Type B pancreatic cell (in vitro differentiated cells): ENCODE data around the gene HAPLN2. TPM values are rescaled to one million over a fixed set of nuclear protein-coding genes. Genes with fewer than 3 reads are reported as not detected.

Source experiments
- DNase-seq: peaks from one replicate; pipeline ENCODE4 v3.0.0; 2021; ENCODE audit warnings: mixed read lengths; ENCODE audit not compliant: unreplicated experiment; ENCODE audit errors: extremely low spot score
- H3K27ac Mint-ChIP-seq: 2 replicates; pipeline ENCODE4 v1.8.0; 2021; ENCODE audit warnings: mild to moderate bottlenecking, mixed read lengths
- H3K27me3 Mint-ChIP-seq: 2 replicates; pipeline ENCODE4 v1.8.0; 2021; ENCODE audit warnings: mixed read lengths
- H3K36me3 Mint-ChIP-seq: 2 replicates; pipeline ENCODE4 v1.8.0; 2021; ENCODE audit warnings: mixed read lengths
- H3K4me1 Mint-ChIP-seq: one replicate; pipeline ENCODE4 v1.8.0; 2021; ENCODE audit warnings: mixed read lengths; ENCODE audit not compliant: unreplicated experiment
- H3K4me3 Mint-ChIP-seq: 2 replicates; pipeline ENCODE4 v1.8.0; 2021; ENCODE audit warnings: mild to moderate bottlenecking, mixed read lengths
- H3K9me3 Mint-ChIP-seq: 2 replicates; pipeline ENCODE4 v1.8.0; 2021; ENCODE audit warnings: mixed read lengths
- long read RNA-seq: library from polyadenylated mRNA; unstranded; transcript quantifications from one replicate; pipeline ENCODE4 v2.0.0, GENCODE V29; 2020
- total RNA-seq: library from RNA; stranded (reverse); gene quantifications from 2 replicates; pipeline ENCODE4 v1.2.1, GENCODE V29; 2021; ENCODE audit warnings: low replicate concordance
- TF ChIP-seq, protein P1 (sequence below): fragments of 200-600 bp; sonication (generic); conservative IDR thresholded peaks from 2 replicates; pipeline ENCODE4 v1.5.0; 2021; ENCODE audit warnings: antibody characterized with exemption, mild to moderate bottlenecking

Gene HAPLN2
- total RNA-seq = not detected in 2 replicates
- long read RNA-seq = 0 reads

DNA sequence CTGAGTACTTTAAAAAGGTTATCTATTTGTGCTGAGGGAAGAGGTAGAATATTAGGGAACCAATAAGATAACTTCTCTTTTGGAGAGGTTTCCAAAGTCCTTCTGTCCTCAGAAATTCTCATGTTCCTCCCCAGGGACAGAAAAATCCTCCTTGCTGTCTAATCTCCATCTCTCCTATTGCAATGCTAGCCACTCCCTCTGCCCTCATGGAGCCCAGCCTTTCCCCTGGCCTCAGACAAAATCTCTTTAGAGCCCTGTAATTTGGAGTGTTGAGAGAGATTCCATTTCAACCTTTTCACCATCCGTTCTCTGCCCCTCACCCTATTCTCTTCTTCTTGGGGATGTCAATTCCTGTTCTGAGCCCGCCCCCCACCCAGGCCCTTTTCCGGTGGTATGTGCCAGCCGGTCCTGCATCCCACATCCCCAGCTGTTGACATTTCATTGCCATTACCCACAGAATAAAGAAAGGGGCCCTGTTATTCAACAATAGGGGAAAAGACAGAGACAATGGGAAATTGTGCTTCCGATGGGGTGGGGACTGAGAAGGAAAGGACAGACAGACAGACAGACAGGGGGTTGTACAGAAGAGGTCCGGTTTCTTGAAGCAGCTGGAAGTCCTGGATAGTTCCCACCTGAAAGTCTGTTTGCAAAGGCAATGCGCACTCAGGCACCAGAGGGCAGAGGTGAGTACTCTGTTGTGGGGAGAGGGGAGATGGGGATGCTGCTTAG lies at the start of gene HAPLN2:
HAPLN2 (plus strand) TSS at position 563 of the 729 bp plus-strand sequence. CDS start 4,076 bp downstream, outside the sequence.
- peaks cover 18% of the 10 kb centered on the region for H3K4me1 Mint-ChIP-seq
- peaks cover 77% of the 10 kb centered on the region for H3K27me3 Mint-ChIP-seq
- TF ChIP-seq, protein P1, sequence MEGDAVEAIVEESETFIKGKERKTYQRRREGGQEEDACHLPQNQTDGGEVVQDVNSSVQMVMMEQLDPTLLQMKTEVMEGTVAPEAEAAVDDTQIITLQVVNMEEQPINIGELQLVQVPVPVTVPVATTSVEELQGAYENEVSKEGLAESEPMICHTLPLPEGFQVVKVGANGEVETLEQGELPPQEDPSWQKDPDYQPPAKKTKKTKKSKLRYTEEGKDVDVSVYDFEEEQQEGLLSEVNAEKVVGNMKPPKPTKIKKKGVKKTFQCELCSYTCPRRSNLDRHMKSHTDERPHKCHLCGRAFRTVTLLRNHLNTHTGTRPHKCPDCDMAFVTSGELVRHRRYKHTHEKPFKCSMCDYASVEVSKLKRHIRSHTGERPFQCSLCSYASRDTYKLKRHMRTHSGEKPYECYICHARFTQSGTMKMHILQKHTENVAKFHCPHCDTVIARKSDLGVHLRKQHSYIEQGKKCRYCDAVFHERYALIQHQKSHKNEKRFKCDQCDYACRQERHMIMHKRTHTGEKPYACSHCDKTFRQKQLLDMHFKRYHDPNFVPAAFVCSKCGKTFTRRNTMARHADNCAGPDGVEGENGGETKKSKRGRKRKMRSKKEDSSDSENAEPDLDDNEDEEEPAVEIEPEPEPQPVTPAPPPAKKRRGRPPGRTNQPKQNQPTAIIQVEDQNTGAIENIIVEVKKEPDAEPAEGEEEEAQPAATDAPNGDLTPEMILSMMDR = peak; percentile 62
- no peak within 1 kb of the TSS for H3K27ac Mint-ChIP-seq
- no peaks in the 10 kb centered on the region for H3K9me3 Mint-ChIP-seq
- H3K36me3 Mint-ChIP-seq = no peaks in the 10 kb centered on the region
- no peak within 1 kb of the TSS for H3K4me3 Mint-ChIP-seq
- no peak for DNase-seq

GRCh38 chr1:156571261-156571852 lies 47.9 kb upstream of the HAPLN2 start:
- DNase-seq = no peak
- Mint-ChIP-seq H3K36me3 (peaks cover 11% of the 10 kb centered on the region), H3K4me3 (peak overlapping the region; percentile 99)

GRCh38 chr1:156571919-156572662 lies 47.1 kb upstream of the HAPLN2 start, which contains the start of gene IQGAP3:
Gene IQGAP3, minus strand, starts transcription at chr1:156572565. Its CDS starts 36 bp downstream, at chr1:156572529.
- peak within 1 kb of the TSS; percentile 89 for H3K27ac Mint-ChIP-seq
- peaks cover 19% of the 10 kb centered on the region for H3K4me1 Mint-ChIP-seq
- DNase-seq = peak; percentile 89
- TF ChIP-seq, protein P1 = no peak
- peaks cover 14% of the 10 kb centered on the region for H3K27me3 Mint-ChIP-seq
- peak within 1 kb of the TSS; percentile 99 for H3K4me3 Mint-ChIP-seq
- peaks cover 10% of the 10 kb centered on the region for H3K36me3 Mint-ChIP-seq
- H3K9me3 Mint-ChIP-seq = no peaks in the 10 kb centered on the region

More at GRCh38 chr1:156571261-156571852, 47.9 kb upstream of the HAPLN2 start:
- Mint-ChIP-seq H3K4me1 (peaks cover 19% of the 10 kb centered on the region), H3K27ac (peak overlapping the region; percentile 89), H3K27me3 (peaks cover 14% of the 10 kb centered on the region), H3K9me3 (no peaks in the 10 kb centered on the region)
- TF ChIP-seq, protein P1 = no peak

GRCh38 chr1:156572663-156573018 lies 46.6 kb upstream of the HAPLN2 start:
- peak overlapping the region; percentile 89 for H3K27ac Mint-ChIP-seq
- TF ChIP-seq, protein P1 = no peak
- H3K27me3 Mint-ChIP-seq = peaks cover 14% of the 10 kb centered on the region

DNA sequence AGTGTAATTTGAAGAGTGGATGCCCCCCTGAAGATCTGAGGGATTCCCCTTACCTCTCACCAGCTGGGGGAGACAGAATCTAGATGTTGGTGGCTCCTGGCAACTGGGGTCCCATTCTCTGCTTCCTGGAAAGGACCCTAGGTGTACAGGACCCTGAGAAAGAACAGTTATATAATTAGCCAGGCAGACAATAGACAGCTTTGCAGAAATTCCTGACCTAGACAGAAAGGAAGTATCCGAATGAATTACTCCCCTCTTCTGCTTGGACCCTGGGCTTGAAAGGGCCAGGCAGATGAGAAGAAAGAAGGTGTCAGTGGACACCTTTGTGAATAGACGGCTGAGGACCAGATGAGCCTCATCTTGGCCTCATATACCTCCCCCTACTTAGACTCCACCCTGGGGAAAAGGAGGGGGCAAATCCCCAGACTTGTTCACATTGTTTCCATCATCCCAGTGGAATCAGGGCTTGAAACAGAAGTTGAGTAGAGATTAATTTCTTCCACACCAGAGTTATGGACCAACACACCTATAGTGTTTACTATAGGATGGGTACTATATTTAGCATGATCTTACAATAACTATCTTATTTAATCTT lies 45.1 kb upstream of the HAPLN2 start:
- Mint-ChIP-seq H3K4me3 (no peak overlapping the region), H3K27me3 (peaks cover 14% of the 10 kb centered on the region), H3K9me3 (no peaks in the 10 kb centered on the region), H3K4me1 (peaks cover 28% of the 10 kb centered on the region), H3K36me3 (peaks cover 3% of the 10 kb centered on the region), H3K27ac (no peak overlapping the region)
- TF ChIP-seq, protein P1 = no peak
- no peak for DNase-seq

More at GRCh38 chr1:156572663-156573018, 46.6 kb upstream of the HAPLN2 start:
- Mint-ChIP-seq H3K9me3 (no peaks in the 10 kb centered on the region), H3K36me3 (peaks cover 4% of the 10 kb centered on the region), H3K4me3 (peak overlapping the region; percentile 99), H3K4me1 (peaks cover 22% of the 10 kb centered on the region)
- no peak for DNase-seq
